HG03521 (cell line): ENCODE results near the gene IPO7.
A peak's percentile ranks its signal among the peaks of the same experiment; 100 is the strongest.
"Not testable (repeated sequence)": the region's sequence is repeated elsewhere in the genome, so short reads cannot be mapped to it uniquely, and the experiment has no call there.

Experiments
- ATAC-seq: cut with Tn5 transposase; IDR thresholded peaks from one replicate; pipeline ENCODE4 v1.9.1; 2021; ENCODE audit warnings: mild to moderate bottlenecking, moderate library complexity; ENCODE audit not compliant: unreplicated experiment

IPO7 gene

GRCh38 chr11:9384535-9385326 lies at the start of gene IPO7:
Gene IPO7, plus strand, starts transcription at chr11:9384652. Its CDS starts 112 bp downstream, at chr11:9384764.
- ATAC-seq = peak; percentile 89

- no peak for ATAC-seq
These were observed 42.7 kb upstream of the IPO7 start for GRCh38 chr11:9341638-9342178.

GRCh38 chr11:9344061-9344680 lies 40.3 kb upstream of the IPO7 start:
- ATAC-seq = no peak

GRCh38 chr11:9347100-9347499 lies 37.4 kb upstream of the IPO7 start:
- ATAC-seq = no peak

- not testable (repeated sequence) for ATAC-seq
These were observed 36.7 kb upstream of the IPO7 start for GRCh38 chr11:9347779-9348178.

GRCh38 chr11:9351321-9351881 lies 33.1 kb upstream of the IPO7 start:
- no peak for ATAC-seq

- no peak for ATAC-seq
These were observed 27.4 kb upstream of the IPO7 start for GRCh38 chr11:9357041-9357440.

GRCh38 chr11:9360862-9361622 lies 23.4 kb upstream of the IPO7 start:
- ATAC-seq = not testable (repeated sequence)

GRCh38 chr11:9362393-9362863 lies 22.0 kb upstream of the IPO7 start:
- no peak for ATAC-seq

GRCh38 chr11:9363954-9364912 lies 20.2 kb upstream of the IPO7 start:
- peak; percentile 98 for ATAC-seq

- ATAC-seq = no peak
These were observed 16.9 kb upstream of the IPO7 start for GRCh38 chr11:9367551-9367950.

- ATAC-seq = no peak
These were observed 7.4 kb upstream of the IPO7 start for GRCh38 chr11:9377036-9377435.

GRCh38 chr11:9379041-9379440 lies 5.4 kb upstream of the IPO7 start:
- ATAC-seq = no peak

- ATAC-seq = no peak
These were observed 3.7 kb upstream of the IPO7 start for GRCh38 chr11:9380773-9381172.

GRCh38 chr11:9385327-9385899 lies 961 bp downstream of the IPO7 start:
- peak; percentile 5 for ATAC-seq

GRCh38 chr11:9386086-9386485 lies 1.6 kb downstream of the IPO7 start:
- no peak for ATAC-seq

- ATAC-seq = no peak
These were observed 2.4 kb downstream of the IPO7 start for GRCh38 chr11:9386901-9387300.

- no peak for ATAC-seq
These were observed 11.9 kb downstream of the IPO7 start for GRCh38 chr11:9396310-9396709.

- peak; percentile 70 for ATAC-seq
These were observed 12.3 kb downstream of the IPO7 start for GRCh38 chr11:9396752-9397151.
